ENCODE data around the gene VPS25.

The VPS25 gene

GRCh38 chr17:42796066-42796758, 23.0 kb downstream of the VPS25 start:
- DNase-seq: no peak

- DNase-seq: no peak
Measured at GRCh38 chr17:42797067-42798007, 24.1 kb downstream of the VPS25 start.

- DNase-seq: no peak
Measured at GRCh38 chr17:42798011-42798382, 24.7 kb downstream of the VPS25 start.

GRCh38 chr17:42798383-42799380, 25.4 kb downstream of the VPS25 start, which contains the start of the genes CNTD1 and COA3:
CNTD1 (plus strand) TSS chr17:42798861; CDS start chr17:42799068, 207 bp downstream.
COA3 (minus strand) TSS chr17:42798704; CDS start chr17:42798681, 23 bp downstream.
- peak; percentile 43 for DNase-seq

GRCh38 chr17:42803074-42803883, 30.0 kb downstream of the VPS25 start:
- no peak for DNase-seq

GRCh38 chr17:42804918-42805367, 31.7 kb downstream of the VPS25 start:
- no peak for DNase-seq

- no peak for DNase-seq
Measured at GRCh38 chr17:42806249-42806648, 33.0 kb downstream of the VPS25 start.

- no peak for DNase-seq
Measured at GRCh38 chr17:42809250-42809649, 36.0 kb downstream of the VPS25 start.

- no peak for DNase-seq
Measured at GRCh38 chr17:42814633-42815399, 41.6 kb downstream of the VPS25 start.

GRCh38 chr17:42817866-42818265, 44.6 kb downstream of the VPS25 start:
- no peak for DNase-seq

- DNase-seq: no peak
Measured at GRCh38 chr17:42818379-42818778, 45.1 kb downstream of the VPS25 start.

- DNase-seq: no peak
Measured at GRCh38 chr17:42819939-42820535, 46.8 kb downstream of the VPS25 start.

GRCh38 chr17:42821176-42821575, 47.9 kb downstream of the VPS25 start:
- DNase-seq: no peak

GRCh38 chr17:42827472-42827871, 54.2 kb downstream of the VPS25 start:
- DNase-seq: no peak
